Suppressor macrophage (primary cell): Measurements from ENCODE around the gene BOD1L1.

ENCODE experiments used
- DNase-seq, 4 experiments: peaks; one replicate each; pipeline ENCODE4 v3.0.0-alpha.2; 2020 to 2022

The BOD1L1 gene

GRCh38 chr4:13523591-13524503 is 103.7 kb downstream of the BOD1L1 start:
- no peak for DNase-seq

- no peak for DNase-seq
Measured at GRCh38 chr4:13523105-13523477, 104.4 kb downstream of the BOD1L1 start.

- no peak for DNase-seq
Measured at GRCh38 chr4:13522282-13523104, 105.0 kb downstream of the BOD1L1 start.

- DNase-seq: no peak
Measured at GRCh38 chr4:13521047-13521446, 106.5 kb downstream of the BOD1L1 start.
